NCI-H1105 (cell line): ENCODE results near the gene CFAP90.

Experiments used
- DNase-seq: peaks from one replicate; lab custom pipeline; 2025; lab: John Stamatoyannopoulos, UW

CFAP90 gene

GRCh38 chr5:7822449-7822848, 28.5 kb downstream of the CFAP90 start:
- DNase-seq, result no peak

GRCh38 chr5:7816535-7816901, 34.4 kb downstream of the CFAP90 start:
- DNase-seq, result no peak

GRCh38 chr5:7815892-7816534, 34.9 kb downstream of the CFAP90 start:
- DNase-seq, result no peak

GRCh38 chr5:7814816-7815215, 36.1 kb downstream of the CFAP90 start:
- no peak for DNase-seq

- DNase-seq, result no peak
Observed at GRCh38 chr5:7813576-7813975, 37.4 kb downstream of the CFAP90 start.

GRCh38 chr5:7813007-7813406, 37.9 kb downstream of the CFAP90 start:
- no peak for DNase-seq

- DNase-seq, result no peak
Observed at GRCh38 chr5:7811715-7812114, 39.2 kb downstream of the CFAP90 start.

- DNase-seq, result no peak
Observed at GRCh38 chr5:7808998-7809397, 41.9 kb downstream of the CFAP90 start.

GRCh38 chr5:7805379-7805778, 45.6 kb downstream of the CFAP90 start:
- DNase-seq, result no peak

GRCh38 chr5:7803937-7804336, 47.0 kb downstream of the CFAP90 start:
- no peak for DNase-seq

- DNase-seq, result no peak
Observed at GRCh38 chr5:7802855-7803254, 48.1 kb downstream of the CFAP90 start.

GRCh38 chr5:7801891-7802614, 48.9 kb downstream of the CFAP90 start:
- no peak for DNase-seq

- no peak for DNase-seq
Observed at GRCh38 chr5:7795306-7795705, 55.6 kb downstream of the CFAP90 start.

GRCh38 chr5:7794823-7795222, 56.1 kb downstream of the CFAP90 start:
- no peak for DNase-seq

GRCh38 chr5:7794311-7794710, 56.6 kb downstream of the CFAP90 start:
- DNase-seq, result no peak

- DNase-seq, result no peak
Observed at GRCh38 chr5:7793895-7794294, 57.0 kb downstream of the CFAP90 start.

GRCh38 chr5:7789567-7789966, 61.4 kb downstream of the CFAP90 start:
- no peak for DNase-seq

- DNase-seq, result no peak
Observed at GRCh38 chr5:7787770-7788169, 63.2 kb downstream of the CFAP90 start.

- no peak for DNase-seq
Observed at GRCh38 chr5:7784683-7785380, 66.1 kb downstream of the CFAP90 start.

- DNase-seq, result no peak
Observed at GRCh38 chr5:7781899-7782298, 69.0 kb downstream of the CFAP90 start.
